HepG2 (cell line): ENCODE results near the gene DNAJC21. TPM values are rescaled to one million over a fixed set of nuclear protein-coding genes. Genes with fewer than 3 reads are reported as not detected.

Experiments
- ATF2 ChIP-seq: sonication (generic); formaldehyde crosslinking; IDR thresholded peaks from 2 replicates; pipeline ENCODE4 v1.4.0; 2020; ENCODE audit warnings: missing genetic modification reagents
- BATF2 ChIP-seq: sonication (generic); formaldehyde crosslinking; IDR thresholded peaks from 2 replicates; pipeline ENCODE4 v1.8.0; 2022; ENCODE audit warnings: mild to moderate bottlenecking, missing genetic modification reagents, moderate library complexity
- CCDC6 ChIP-seq: sonication (generic); formaldehyde crosslinking; IDR thresholded peaks from 2 replicates; pipeline ENCODE4 v1.8.1; 2022; ENCODE audit warnings: mild to moderate bottlenecking, missing genetic modification reagents, moderate library complexity
- CEBPZ ChIP-seq: IDR thresholded peaks from 2 replicates; pipeline ENCODE4 v1.6.1; 2012; ENCODE audit warnings: low read length, improper control_type of control experiment
- DMTF1 ChIP-seq: sonication (generic); formaldehyde crosslinking; IDR thresholded peaks from 2 replicates; pipeline ENCODE4 v1.4.0; 2020; ENCODE audit warnings: mild to moderate bottlenecking, missing genetic modification reagents
- HOXA9 ChIP-seq: sonication (generic); formaldehyde crosslinking; IDR thresholded peaks from 2 replicates; pipeline ENCODE4 v1.8.1; 2022; ENCODE audit warnings: missing genetic modification reagents, mild to moderate bottlenecking, moderate library complexity, borderline replicate concordance
- KDM3A ChIP-seq: IDR thresholded peaks from 2 replicates; pipeline ENCODE4 v1.6.1; 2018; ENCODE audit warnings: low read depth, missing compliant biosample characterization
- MAFG ChIP-seq: sonication (generic); formaldehyde crosslinking; IDR thresholded peaks from 2 replicates; pipeline ENCODE4 v1.5.1; 2020; ENCODE audit warnings: mild to moderate bottlenecking, missing genetic modification reagents
- MYNN ChIP-seq: sonication (generic); formaldehyde crosslinking; IDR thresholded peaks from 2 replicates; pipeline ENCODE4 v1.4.0; 2020; ENCODE audit warnings: mild to moderate bottlenecking, low read depth, missing genetic modification reagents
- NFIB ChIP-seq: sonication (generic); formaldehyde crosslinking; IDR thresholded peaks from 2 replicates; pipeline ENCODE4 v1.9.0; 2021; ENCODE audit warnings: missing genetic modification reagents, mild to moderate bottlenecking, borderline replicate concordance
- POLR2AphosphoS2 ChIP-seq: IDR thresholded peaks from 2 replicates; pipeline ENCODE4 v1.6.1; 2011; ENCODE audit warnings: low read depth, low read length, improper control_type of control experiment
- SP1 ChIP-seq, 2 experiments: fragments of 450-650 bp in 1 of 2; sonication (generic) in 1 of 2; formaldehyde crosslinking in 1 of 2; IDR thresholded peaks; 2 replicates each; pipeline versions ENCODE4 v1.4.0 to v1.6.1; 2016 to 2020; ENCODE audit warnings: missing genetic modification reagents in 1 of 2
- ZKSCAN5 ChIP-seq: sonication (generic); formaldehyde crosslinking; IDR thresholded peaks from 2 replicates; pipeline ENCODE4 v1.5.1; 2020; ENCODE audit warnings: mild to moderate bottlenecking, missing genetic modification reagents
- ZNF414 ChIP-seq: sonication (generic); formaldehyde crosslinking; IDR thresholded peaks from 2 replicates; pipeline ENCODE4 v1.5.0; 2020; ENCODE audit warnings: missing genetic modification reagents
- ZNF607 ChIP-seq: sonication (generic); formaldehyde crosslinking; IDR thresholded peaks from 2 replicates; pipeline ENCODE4 v1.5.1; 2020; ENCODE audit warnings: missing genetic modification reagents, mild to moderate bottlenecking, borderline replicate concordance
- ZNF800 ChIP-seq: sonication (generic); formaldehyde crosslinking; IDR thresholded peaks from 2 replicates; pipeline ENCODE4 v1.4.0; 2020; ENCODE audit warnings: missing genetic modification reagents
- ZNF816 ChIP-seq: sonication (generic); formaldehyde crosslinking; IDR thresholded peaks from 2 replicates; pipeline ENCODE4 v1.8.0; 2022; ENCODE audit warnings: missing genetic modification reagents, mild to moderate bottlenecking, borderline replicate concordance
- ZNF891 ChIP-seq: sonication (generic); formaldehyde crosslinking; IDR thresholded peaks from 2 replicates; pipeline ENCODE4 v1.5.0; 2020; ENCODE audit warnings: mild to moderate bottlenecking, missing genetic modification reagents
- polyA plus RNA-seq, 8 experiments: library from polyadenylated mRNA; depleted of rRNA in 3 of 8; stranded (reverse) in 7 of 8; unstranded in 1 of 8; fragments of >200 nt; fragmentation: Illumina TruSeq in 4 of 8; extraction: Trizol in 4 of 8; gene quantifications; 2 replicates each; pipeline versions ENCODE4 v1.2.1 to v1.2.3, GENCODE V29; 2011 to 2016; ENCODE audit warnings: low read depth in 4 of 8, missing spikeins in 1 of 8, mixed read lengths in 1 of 8; ENCODE audit not compliant: insufficient read depth in 1 of 8
- total RNA-seq, 5 experiments: library from RNA; depleted of rRNA; stranded (reverse); fragments of >200 nt; fragmentation: Illumina TruSeq; extraction: Trizol; gene quantifications; 2 replicates each; pipeline ENCODE4 v1.2.3, GENCODE V29; 2016; ENCODE audit warnings: low read depth in 1 of 5

The DNAJC21 gene
- total and polyA plus RNA-seq, 2 of the 13 experiments (the other 11 are each of a cell fraction or from before 2014, with no cell fraction given), result 10.9 to 41.6 TPM

GRCh38 chr5:34915856-34916192, 13.5 kb upstream of the DNAJC21 start (continued):
- TF ChIP-seq SP1 (IDR thresholded peaks at IDR 0.05) (no peak), SP1 (CRISPR knock-in tag; IDR thresholded peaks at IDR 0.05) (no peak), ZNF891 (CRISPR knock-in tag) (no peak), ZNF800 (no peak), HOXA9 (no peak), ZKSCAN5 (CRISPR knock-in tag) (no peak), KDM3A (CRISPR knock-in tag) (no peak), MYNN (CRISPR knock-in tag) (no peak), CCDC6 (CRISPR knock-in tag) (no peak; the same call in 1 of the 2 replicates), ZNF414 (CRISPR knock-in tag) (no peak), ZNF816 (CRISPR knock-in tag) (no peak), POLR2AphosphoS2 (no peak), DMTF1 (CRISPR knock-in tag) (0 out of 2 replicates have a peak, but pooled peaks have one; percentile 21), CEBPZ (no peak), ZNF607 (0 out of 2 replicates have a peak, but pooled peaks have one; percentile 33), ATF2 (no peak), NFIB (CRISPR knock-in tag) (no peak), MAFG (no peak), BATF2 (CRISPR knock-in tag) (no peak)
